ENCODE results near the gene SYNE3. TPM values are rescaled to one million over a fixed set of nuclear protein-coding genes. Genes with fewer than 3 reads are reported as not detected.

SYNE3 gene
- total RNA-seq, 1 experiment from 2014 or later, result 21.2 TPM

- intact Hi-C loops (cut with micrococcal nuclease; ENCODE audit: unreplicated experiment), result no loop called here
- Mint-ChIP-seq H3K36me3 (ENCODE audit: insufficient read depth, unreplicated experiment) (no peaks in the 10 kb centered on the region), H3K4me1 (ENCODE audit: low read depth, unreplicated experiment) (peaks cover 9% of the 10 kb centered on the region), H3K27ac (ENCODE audit: unreplicated experiment) (no peak overlapping the region), H3K9me3 (ENCODE audit: unreplicated experiment) (no peaks in the 10 kb centered on the region), H3K27me3 (ENCODE audit: insufficient read depth, unreplicated experiment) (no peaks in the 10 kb centered on the region), H3K4me3 (ENCODE audit: unreplicated experiment) (no peak overlapping the region)
- BruUV-seq (replicated peaks), result no TSS peak
- POLR2A ChIA-PET, result no interaction called here
- no peak for TF ChIP-seq CTCF (IDR thresholded peaks at IDR 0.05; ENCODE audit: insufficient read depth in 1 of 2, low read depth in 1 of 2, low read length in 1 of 2, severe bottlenecking in 1 of 2, unreplicated experiment in 1 of 2)
- DNase-seq, result no peak
- no peak overlapping the region for H3K4me3 ChIP-seq (ENCODE audit: low read depth, low read length)
- no peaks in the 10 kb centered on the region; the same call in 1 of the 2 replicates for H3K36me3 ChIP-seq (ENCODE audit: control insufficient read depth, insufficient read depth, low read length)
- H3K4me1 ChIP-seq, result peaks cover under 1% of the 10 kb centered on the region
- no peaks in the 10 kb centered on the region for H3K9me3 ChIP-seq
- no peaks in the 10 kb centered on the region for H3K27me3 ChIP-seq (replicated peaks; ENCODE audit: control insufficient read depth, insufficient read depth, low read length)
- CTCF ChIA-PET, result no interaction called here
Observed at GRCh38 chr14:95541932-95542930, 25.8 kb upstream of the SYNE3 start.

- H3K9me3 ChIP-seq, result no peaks in the 10 kb centered on the region
- ChIA-PET CTCF (no interaction called here), POLR2A (no interaction called here)
- Mint-ChIP-seq H3K4me3 (ENCODE audit: unreplicated experiment) (no peak overlapping the region), H3K27ac (ENCODE audit: unreplicated experiment) (no peak overlapping the region), H3K9me3 (ENCODE audit: unreplicated experiment) (no peaks in the 10 kb centered on the region), H3K36me3 (ENCODE audit: insufficient read depth, unreplicated experiment) (no peaks in the 10 kb centered on the region), H3K4me1 (ENCODE audit: low read depth, unreplicated experiment) (peaks cover 7% of the 10 kb centered on the region), H3K27me3 (ENCODE audit: insufficient read depth, unreplicated experiment) (no peaks in the 10 kb centered on the region)
- no peak overlapping the region for H3K4me3 ChIP-seq (ENCODE audit: low read depth, low read length)
- intact Hi-C loops (cut with micrococcal nuclease; ENCODE audit: unreplicated experiment), result no loop called here
- DNase-seq, result no peak
- peaks cover 9% of the 10 kb centered on the region; the same call in 1 of the 2 replicates for H3K4me1 ChIP-seq
- no peaks in the 10 kb centered on the region for H3K27me3 ChIP-seq (replicated peaks; ENCODE audit: control insufficient read depth, insufficient read depth, low read length)
- no peak for TF ChIP-seq CTCF (IDR thresholded peaks at IDR 0.05; ENCODE audit: insufficient read depth in 1 of 2, low read depth in 1 of 2, low read length in 1 of 2, severe bottlenecking in 1 of 2, unreplicated experiment in 1 of 2)
- H3K36me3 ChIP-seq (ENCODE audit: control insufficient read depth, insufficient read depth, low read length), result no peaks in the 10 kb centered on the region; the same call in 1 of the 2 replicates
- BruUV-seq (replicated peaks), result no TSS peak
Observed at GRCh38 chr14:95541346-95541745, 24.9 kb upstream of the SYNE3 start.

DNA sequence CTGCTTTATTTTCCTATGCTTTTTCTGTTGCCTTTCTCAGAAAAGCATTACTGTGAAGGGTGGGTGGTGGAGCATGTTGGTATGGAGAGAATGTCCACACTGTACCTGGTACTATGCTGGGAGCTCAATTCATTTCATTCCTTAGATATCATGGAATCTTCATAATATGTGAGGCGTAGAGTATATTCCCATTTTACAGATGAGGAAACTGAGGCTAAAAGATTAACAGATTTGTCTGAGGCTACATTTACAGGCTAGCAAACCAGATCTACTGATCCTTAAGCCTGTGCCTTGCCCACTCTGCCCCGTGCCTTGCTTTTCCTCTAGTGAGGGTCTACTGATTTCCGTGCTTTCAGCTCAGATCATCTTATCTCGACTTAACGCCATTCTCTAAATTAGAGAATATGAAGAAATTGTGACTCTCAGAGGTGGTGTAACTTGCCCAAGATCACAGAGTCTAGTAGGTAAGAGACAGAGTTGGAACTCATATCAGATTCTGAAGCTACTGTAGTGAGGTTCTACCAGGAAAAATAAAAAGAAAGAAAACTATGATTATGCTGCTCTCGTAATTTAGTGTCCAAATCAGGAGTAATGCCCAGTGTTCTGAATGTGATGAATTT, 23.9 kb upstream of the SYNE3 start:
- no peak overlapping the region for H3K27ac Mint-ChIP-seq (ENCODE audit: unreplicated experiment)
- H3K4me3 Mint-ChIP-seq (ENCODE audit: unreplicated experiment), result no peak overlapping the region
- peaks cover 14% of the 10 kb centered on the region for H3K4me1 Mint-ChIP-seq (ENCODE audit: low read depth, unreplicated experiment)
- Histone ChIP-seq H3K27me3 (replicated peaks; ENCODE audit: control insufficient read depth, insufficient read depth, low read length) (no peaks in the 10 kb centered on the region), H3K9me3 (no peaks in the 10 kb centered on the region), H3K4me1 (peaks cover 9% of the 10 kb centered on the region; the same call in 1 of the 2 replicates), H3K36me3 (ENCODE audit: control insufficient read depth, insufficient read depth, low read length) (no peaks in the 10 kb centered on the region; the same call in 1 of the 2 replicates), H3K4me3 (ENCODE audit: low read depth, low read length) (no peak overlapping the region)
- no peak for DNase-seq
- ChIA-PET CTCF (no interaction called here), POLR2A (no interaction called here)
- no TSS peak for BruUV-seq (replicated peaks)
- intact Hi-C loops (cut with micrococcal nuclease; ENCODE audit: unreplicated experiment), result no loop called here
- H3K36me3 Mint-ChIP-seq (ENCODE audit: insufficient read depth, unreplicated experiment), result peaks cover 4% of the 10 kb centered on the region
- no peaks in the 10 kb centered on the region for H3K27me3 Mint-ChIP-seq (ENCODE audit: insufficient read depth, unreplicated experiment)
- no peaks in the 10 kb centered on the region for H3K9me3 Mint-ChIP-seq (ENCODE audit: unreplicated experiment)
- no peak for TF ChIP-seq CTCF (IDR thresholded peaks at IDR 0.05; ENCODE audit: insufficient read depth in 1 of 2, low read depth in 1 of 2, low read length in 1 of 2, severe bottlenecking in 1 of 2, unreplicated experiment in 1 of 2)
